Bone marrow (tissue), 2 donors: ENCODE results near the gene ADAP1.
A peak's percentile ranks its signal among the peaks of the same experiment; 100 is the strongest.
"Not testable (repeated sequence)": the region's sequence is repeated elsewhere in the genome, so short reads cannot be mapped to it uniquely, and the experiment has no call there.

Source experiments
- DNase-seq, 2 donors: peaks; one replicate each; lab custom pipeline; 2025; lab: John Stamatoyannopoulos, UW

The ADAP1 gene

GRCh38 chr7:938546-939185, 15.8 kb downstream of the ADAP1 start:
- no peak for DNase-seq

DNA sequence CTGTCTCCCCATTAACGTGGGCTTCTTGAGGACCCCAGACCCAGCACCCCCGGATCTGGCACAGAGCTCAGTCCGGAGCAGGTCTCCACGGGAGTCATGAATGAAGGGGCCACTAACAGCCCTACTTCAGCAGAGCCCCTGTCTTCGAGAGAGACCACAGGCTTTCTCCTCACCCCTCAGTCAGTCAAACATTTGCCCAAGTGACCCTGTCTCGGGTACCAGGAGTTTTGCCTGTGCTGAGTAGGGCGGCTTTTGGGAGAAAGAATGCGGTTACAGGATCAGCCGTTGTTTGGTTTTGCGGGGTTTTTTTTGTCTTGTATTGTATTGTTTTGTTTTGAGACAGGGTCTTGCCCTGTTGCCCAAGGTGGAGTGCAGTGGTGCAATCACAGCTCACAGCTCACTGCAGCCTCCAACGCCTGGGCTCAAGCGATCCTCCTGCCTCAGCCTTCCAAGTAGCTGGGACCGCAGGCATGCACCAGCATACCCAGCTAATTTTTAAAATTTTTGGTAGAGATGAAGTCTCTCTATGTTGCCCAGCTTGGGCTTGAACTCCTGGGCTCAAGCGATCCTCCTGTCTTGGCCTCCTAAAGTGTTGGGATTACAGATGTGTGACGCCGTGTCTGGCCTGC, 16.5 kb downstream of the ADAP1 start:
- no peak for DNase-seq

DNA sequence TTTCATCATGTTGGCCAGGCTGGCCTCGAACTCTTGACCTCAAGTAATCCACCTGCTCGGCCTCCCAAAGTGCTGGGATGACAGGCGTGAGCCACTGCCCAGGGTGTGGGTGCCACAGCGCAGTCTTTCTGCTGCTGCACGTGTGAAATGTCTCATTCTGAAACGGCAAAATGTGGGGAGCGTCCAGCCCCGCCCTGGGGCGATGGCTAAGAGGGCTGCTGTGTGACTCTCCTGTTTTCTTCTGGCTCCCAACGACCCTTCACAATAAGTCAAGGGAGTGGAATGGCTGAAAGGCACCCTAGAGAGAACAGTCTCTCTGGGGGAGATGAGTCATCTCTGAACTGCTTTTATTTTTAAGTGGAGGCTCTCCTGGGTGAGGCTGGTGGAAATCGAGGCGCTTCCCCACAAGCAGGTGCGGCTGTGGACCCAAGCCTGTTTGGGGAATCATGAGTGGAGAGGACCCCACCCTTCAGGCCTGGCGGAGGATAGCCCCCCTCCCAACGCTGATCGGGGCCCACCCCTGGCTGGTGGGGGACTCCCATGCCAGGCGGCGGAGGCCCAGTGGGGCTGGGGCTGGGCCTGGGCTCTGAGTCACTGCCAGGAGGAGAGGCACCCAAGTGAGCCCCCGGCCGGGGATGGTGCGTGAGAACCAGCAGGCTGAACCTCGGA, 18.0 kb downstream of the ADAP1 start:
- no peak for DNase-seq

GRCh38 chr7:935874-936385, 18.6 kb downstream of the ADAP1 start:
- no peak for DNase-seq

GRCh38 chr7:935164-935873, 19.2 kb downstream of the ADAP1 start:
- no peak for DNase-seq

- no peak for DNase-seq
These were observed 19.9 kb downstream of the ADAP1 start for GRCh38 chr7:934469-935163.

DNA sequence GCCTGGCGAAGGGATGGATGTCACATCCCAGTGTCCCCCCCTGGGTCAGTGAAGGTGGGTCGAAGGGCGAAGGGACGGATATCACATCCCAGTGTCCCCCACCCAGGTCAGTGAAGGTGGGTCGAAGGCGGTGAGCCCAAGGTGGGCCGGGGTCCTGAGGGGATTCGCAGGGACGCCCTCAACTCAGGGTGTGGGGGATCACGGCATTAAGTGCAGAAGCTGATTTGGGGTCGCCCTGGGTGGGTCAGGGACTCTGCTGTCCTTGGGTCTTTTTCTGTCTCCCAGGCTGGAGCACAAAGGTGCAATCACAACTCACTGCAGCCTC, 21.9 kb downstream of the ADAP1 start:
- DNase-seq, result no peak

- DNase-seq, result no peak
These were observed 22.4 kb downstream of the ADAP1 start for GRCh38 chr7:931871-932650.

DNA sequence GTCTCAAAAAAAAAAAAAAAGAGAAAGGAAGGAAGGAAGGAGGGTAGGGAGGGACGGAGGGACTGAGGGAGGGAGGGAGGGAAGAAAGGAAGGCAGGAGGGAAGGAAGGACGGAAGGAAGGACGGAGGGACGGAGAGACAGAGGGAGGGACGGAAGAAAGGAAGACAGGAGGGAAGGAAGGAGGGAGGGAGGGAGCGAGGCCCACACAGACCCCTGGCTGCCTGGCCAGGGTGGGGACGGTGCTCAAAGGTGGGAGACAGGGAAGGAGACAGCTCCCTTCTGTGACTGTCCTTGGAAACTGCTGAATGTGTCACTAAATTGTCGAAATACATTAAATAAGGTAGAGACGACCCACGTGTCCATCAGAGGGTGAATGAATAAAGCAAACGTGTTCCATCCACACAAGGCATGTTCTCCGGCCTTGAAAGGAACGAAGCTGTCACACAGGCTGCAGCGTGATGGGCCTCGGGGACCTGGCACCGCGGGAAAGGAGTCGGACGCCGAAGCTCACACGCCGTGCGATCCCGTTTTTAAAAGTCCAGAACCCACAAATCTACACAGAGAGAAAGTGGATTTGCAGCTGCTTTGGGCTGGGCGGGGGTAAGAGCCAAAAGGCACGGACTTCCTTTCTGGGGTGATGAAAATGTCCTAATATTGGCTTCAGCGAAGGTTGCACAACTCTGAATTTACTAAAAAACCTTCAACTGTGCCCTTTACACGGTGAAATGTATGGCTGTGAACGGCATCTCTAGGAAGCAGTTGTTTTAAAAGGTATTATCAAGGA, 23.3 kb downstream of the ADAP1 start:
- DNase-seq, result no peak

DNA sequence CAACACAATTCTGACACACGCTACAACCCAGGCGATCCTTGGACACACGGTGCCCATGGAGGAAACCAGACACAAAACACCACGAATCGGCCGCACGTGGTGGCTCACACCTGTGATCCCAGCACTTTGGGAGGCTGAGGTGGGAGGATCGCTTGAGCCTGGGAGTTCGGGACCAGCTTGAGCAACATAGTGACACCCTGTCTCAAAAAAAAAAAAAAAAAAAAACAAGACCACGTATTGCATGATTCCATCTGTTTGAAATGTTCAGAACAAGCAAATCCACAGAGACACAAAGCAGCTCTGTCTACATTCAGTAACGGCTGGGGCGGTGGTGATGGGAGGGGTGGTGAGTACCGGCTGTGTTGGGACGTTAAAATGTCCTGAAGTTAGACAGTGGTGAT, 25.2 kb downstream of the ADAP1 start:
- DNase-seq, result no peak

GRCh38 chr7:927031-927671, 27.3 kb downstream of the ADAP1 start:
- no peak for DNase-seq

DNA sequence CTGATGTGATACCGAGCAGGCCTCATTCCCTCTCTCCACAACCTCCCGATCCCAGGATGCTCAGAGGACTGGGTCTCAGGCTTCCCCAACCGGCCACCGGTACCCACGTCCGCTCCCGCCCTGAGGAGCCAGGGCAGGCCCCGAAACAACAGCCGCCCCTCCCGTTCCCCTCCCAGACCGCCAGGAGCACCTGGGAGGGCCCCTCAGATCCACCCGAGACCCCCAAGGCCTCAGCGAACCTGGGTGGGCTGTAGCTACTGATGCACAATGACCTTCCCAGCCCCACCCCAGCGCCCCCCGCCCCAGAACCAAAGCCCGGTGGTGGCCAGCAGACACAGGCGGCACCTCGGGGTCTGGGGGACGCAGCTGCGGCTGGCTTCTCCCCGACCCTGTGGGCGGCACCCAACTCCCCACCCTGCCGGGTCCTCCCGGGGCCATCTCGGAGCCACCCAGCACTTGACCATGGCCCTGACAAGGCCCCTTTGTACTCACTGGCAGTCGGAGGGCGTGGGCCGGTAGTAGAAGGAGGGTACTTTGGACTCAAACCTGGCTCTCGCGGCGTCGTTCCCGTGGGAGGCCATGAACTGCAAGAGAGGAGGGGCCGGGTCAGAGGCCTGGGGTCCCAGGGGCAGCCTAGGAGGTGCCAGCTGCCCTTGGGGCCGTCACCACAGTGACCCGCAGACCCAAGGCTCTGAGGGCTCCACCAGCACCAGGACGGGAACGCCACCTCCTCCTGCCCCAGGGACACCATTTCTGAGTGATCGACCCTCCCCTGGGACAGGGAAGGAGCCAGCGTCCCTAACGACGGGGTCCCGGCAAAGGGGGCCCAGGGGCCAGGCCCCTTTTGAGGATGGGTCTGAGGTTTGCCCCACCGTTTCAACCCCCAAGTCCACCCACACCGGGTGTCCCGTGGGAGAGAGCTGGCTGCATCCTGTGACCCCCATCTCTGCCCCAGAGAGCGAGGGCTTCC, 28.1 kb downstream of the ADAP1 start:
- no peak for DNase-seq

GRCh38 chr7:925601-926000, 28.9 kb downstream of the ADAP1 start:
- DNase-seq, result no peak

DNA sequence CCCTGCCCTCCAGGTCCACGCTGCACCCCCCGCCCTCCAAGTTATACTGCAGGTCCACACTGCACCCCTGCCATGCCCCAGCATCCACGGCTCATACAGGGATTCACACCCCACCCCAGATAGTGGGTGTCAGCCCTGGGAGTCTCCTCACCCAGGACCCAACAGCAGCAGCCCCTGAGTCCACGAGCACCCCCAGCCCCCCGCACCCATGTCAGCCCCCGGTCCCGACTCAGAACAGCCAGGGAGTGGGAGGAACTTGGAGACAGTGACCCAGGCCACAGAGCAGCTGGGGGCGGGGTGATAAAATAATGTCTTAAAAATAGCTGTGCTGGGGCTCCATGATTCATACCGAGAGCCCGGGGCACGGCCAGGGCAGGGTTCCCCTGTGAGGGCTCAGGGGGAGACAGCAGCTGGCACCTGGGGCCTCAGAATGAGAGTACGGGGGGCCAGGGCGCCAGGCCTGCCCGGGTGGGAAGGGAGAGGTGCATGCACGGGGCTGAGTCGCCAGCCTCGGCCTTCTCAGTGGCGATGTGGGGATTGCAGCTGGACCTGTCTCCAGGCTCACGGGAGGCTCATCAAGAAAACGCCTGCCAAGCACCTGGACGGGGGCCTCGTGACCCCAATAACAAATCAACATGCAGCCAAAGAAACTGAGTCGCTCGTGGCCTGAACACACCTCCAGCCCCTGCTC, 29.8 kb downstream of the ADAP1 start:
- DNase-seq, result peak; percentile 32 to 74

- DNase-seq, result not testable (repeated sequence)
These were observed 30.4 kb downstream of the ADAP1 start for GRCh38 chr7:924042-924441.

DNA sequence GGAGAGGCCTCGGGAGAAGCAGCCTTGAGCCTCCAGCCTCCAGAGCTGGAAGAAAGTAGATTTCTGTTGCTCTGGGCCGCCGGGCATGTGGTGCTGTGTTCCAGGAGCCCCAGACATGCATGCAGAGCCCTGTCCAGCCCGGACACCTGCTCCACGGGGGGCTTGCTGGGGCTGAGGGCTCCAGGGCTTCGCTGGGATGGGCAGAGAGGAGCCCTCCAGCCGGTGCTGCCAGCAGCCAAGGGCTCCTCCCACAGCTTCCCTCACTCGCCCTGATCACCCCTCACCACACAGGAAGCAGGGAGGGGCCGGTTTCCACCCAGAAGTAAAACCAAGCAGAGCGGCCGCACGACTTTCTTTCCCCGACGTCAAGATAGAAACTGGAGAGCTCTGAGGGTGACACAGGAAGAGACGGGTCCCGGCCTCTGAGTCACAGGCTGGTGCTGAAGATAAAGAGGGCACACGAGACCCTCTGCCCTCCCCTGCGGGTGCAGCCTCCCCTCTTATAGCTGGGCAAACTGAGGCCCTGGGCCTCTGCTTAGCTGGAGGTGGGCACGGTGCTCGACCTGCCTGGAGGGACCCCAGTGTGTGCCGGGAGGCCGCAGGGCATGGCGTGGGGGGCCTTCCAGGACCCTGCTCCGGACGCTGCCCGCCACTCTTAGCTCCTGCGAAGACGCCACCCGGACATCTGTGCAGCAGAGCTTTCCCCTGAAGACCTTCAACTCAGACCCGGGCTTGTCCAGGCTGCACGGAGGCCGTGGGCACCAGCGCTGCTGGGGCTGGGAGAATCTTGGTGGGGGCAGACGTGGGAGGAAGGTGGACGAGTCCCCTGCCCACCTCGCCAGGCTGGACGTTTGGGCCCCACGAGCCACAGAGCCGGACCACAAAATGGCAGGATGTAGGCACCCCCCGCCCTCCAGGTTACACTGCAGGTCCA, 31.1 kb downstream of the ADAP1 start:
- peak; percentile 62 to 98 for DNase-seq
